ENCODE data around the gene ANKS1B.

Gene ANKS1B

DNA sequence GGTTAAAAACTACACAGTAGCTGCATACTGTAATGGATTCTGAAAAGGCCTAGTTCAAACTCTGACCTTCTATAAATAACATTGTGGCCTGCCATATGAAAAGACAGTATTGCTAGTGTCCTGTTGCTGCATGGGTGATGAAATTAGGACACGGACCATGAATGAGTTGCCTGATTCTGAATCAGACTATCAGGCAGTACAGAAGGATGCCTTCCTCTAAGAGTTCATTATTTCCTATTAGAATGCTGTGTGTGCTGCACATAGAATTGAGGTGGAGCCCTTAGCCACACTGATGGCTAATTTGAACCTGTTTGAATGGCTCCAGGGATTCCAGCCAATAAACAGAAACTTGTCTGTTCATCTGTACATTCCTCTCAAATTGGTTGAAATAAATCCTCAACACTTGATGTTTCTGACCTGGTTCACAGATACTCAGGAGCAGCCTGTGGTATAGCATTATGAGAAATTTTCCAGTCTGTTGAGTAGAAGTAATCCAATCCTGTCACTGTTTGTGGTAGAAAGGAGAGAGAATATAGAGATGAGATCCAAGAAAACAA, 856.4 kb downstream of the ANKS1B start:
- Histone ChIP-seq H4K20me1 (ENCODE audit: insufficient read depth, low read length) (no peaks in the 10 kb centered on the region), H3K4me3 (ENCODE audit: low read depth, low read length, poor library complexity, severe bottlenecking) (no peak overlapping the region), H3K9ac (ENCODE audit: low read length) (no peak overlapping the region), H3K27ac (ENCODE audit: low read depth, low read length, poor library complexity, severe bottlenecking) (no peak overlapping the region), H3K9me3 (ENCODE audit: low read length) (no peaks in the 10 kb centered on the region), H3K4me1 (ENCODE audit: insufficient read depth, low read length, severe bottlenecking) (no peaks in the 10 kb centered on the region), H3K79me2 (ENCODE audit: insufficient read depth, low read length) (no peaks in the 10 kb centered on the region), H3K27me3 (ENCODE audit: insufficient read depth, low read length) (no peaks in the 10 kb centered on the region), H3F3A (ENCODE audit: insufficient read depth, low read length) (no peaks in the 10 kb centered on the region), H3K9me2 (ENCODE audit: low read depth, low read length) (no peaks in the 10 kb centered on the region), H3K4me2 (ENCODE audit: low read length) (no peak overlapping the region), H3K36me3 (ENCODE audit: insufficient read depth, low read length) (no peaks in the 10 kb centered on the region), H2AFZ (ENCODE audit: low read length) (no peak overlapping the region)
- TF ChIP-seq CTCF (IDR thresholded peaks at IDR 0.05; ENCODE audit: low read length) (no peak), EZH2 (IDR thresholded peaks at IDR 0.05; ENCODE audit: borderline replicate concordance, low read length) (no peak)

- TF ChIP-seq CTCF (IDR thresholded peaks at IDR 0.05; ENCODE audit: low read length) = no peak
- no peak for TF ChIP-seq EZH2 (IDR thresholded peaks at IDR 0.05; ENCODE audit: borderline replicate concordance, low read length)
- no peaks in the 10 kb centered on the region for H3K9me2 ChIP-seq (ENCODE audit: low read depth, low read length)
- H3F3A ChIP-seq (ENCODE audit: insufficient read depth, low read length) = no peaks in the 10 kb centered on the region
- no peaks in the 10 kb centered on the region for H3K4me1 ChIP-seq (ENCODE audit: insufficient read depth, low read length, severe bottlenecking)
- no peaks in the 10 kb centered on the region for H3K9me3 ChIP-seq (ENCODE audit: low read length)
- no peak overlapping the region for H2AFZ ChIP-seq (ENCODE audit: low read length)
- no peak overlapping the region for H3K27ac ChIP-seq (ENCODE audit: low read depth, low read length, poor library complexity, severe bottlenecking)
- no peaks in the 10 kb centered on the region; the same call in 1 of the 2 replicates for H3K27me3 ChIP-seq (ENCODE audit: insufficient read depth, low read length)
- H4K20me1 ChIP-seq (ENCODE audit: insufficient read depth, low read length) = no peaks in the 10 kb centered on the region
- no peaks in the 10 kb centered on the region for H3K79me2 ChIP-seq (ENCODE audit: insufficient read depth, low read length)
- H3K36me3 ChIP-seq (ENCODE audit: insufficient read depth, low read length) = no peaks in the 10 kb centered on the region
- no peak overlapping the region for H3K4me2 ChIP-seq (ENCODE audit: low read length)
- no peak overlapping the region for H3K4me3 ChIP-seq (ENCODE audit: low read depth, low read length, poor library complexity, severe bottlenecking)
- H3K9ac ChIP-seq (ENCODE audit: low read length) = no peak overlapping the region
Observed at GRCh38 chr12:99122959-99123358, 861.8 kb downstream of the ANKS1B start.

- H3K4me1 ChIP-seq (ENCODE audit: insufficient read depth, low read length, severe bottlenecking) = no peaks in the 10 kb centered on the region
- H3K4me3 ChIP-seq (ENCODE audit: low read depth, low read length, poor library complexity, severe bottlenecking) = no peak overlapping the region
- H3K27ac ChIP-seq (ENCODE audit: low read depth, low read length, poor library complexity, severe bottlenecking) = no peak overlapping the region
- no peak overlapping the region for H2AFZ ChIP-seq (ENCODE audit: low read length)
- H3K79me2 ChIP-seq (ENCODE audit: insufficient read depth, low read length) = no peaks in the 10 kb centered on the region
- no peaks in the 10 kb centered on the region for H3K9me3 ChIP-seq (ENCODE audit: low read length)
- TF ChIP-seq EZH2 (IDR thresholded peaks at IDR 0.05; ENCODE audit: borderline replicate concordance, low read length) = no peak
- no peak for TF ChIP-seq CTCF (IDR thresholded peaks at IDR 0.05; ENCODE audit: low read length)
- H3K36me3 ChIP-seq (ENCODE audit: insufficient read depth, low read length) = no peaks in the 10 kb centered on the region
- H4K20me1 ChIP-seq (ENCODE audit: insufficient read depth, low read length) = no peaks in the 10 kb centered on the region
- H3F3A ChIP-seq (ENCODE audit: insufficient read depth, low read length) = no peaks in the 10 kb centered on the region
- no peak overlapping the region for H3K4me2 ChIP-seq (ENCODE audit: low read length)
- H3K9me2 ChIP-seq (ENCODE audit: low read depth, low read length) = no peaks in the 10 kb centered on the region
- H3K9ac ChIP-seq (ENCODE audit: low read length) = no peak overlapping the region
- no peaks in the 10 kb centered on the region; the same call in 1 of the 2 replicates for H3K27me3 ChIP-seq (ENCODE audit: insufficient read depth, low read length)
Observed at GRCh38 chr12:99122496-99122895, 862.2 kb downstream of the ANKS1B start.

Data from OCI-LY1 (cell line).